NT2/D1 (cell line): ENCODE measurements around the gene NTM.

Experiments
- DNase-seq: peaks from one replicate; pipeline ENCODE4 v3.0.0-alpha.2; 2011; ENCODE audit warnings: low read depth, low spot score
- H3K27me3 ChIP-seq: 2 replicates; pipeline ENCODE4 v1.6.0; 2011; ENCODE audit warnings: mild to moderate bottlenecking; ENCODE audit not compliant: insufficient read length, insufficient read depth
- H3K36me3 ChIP-seq: 2 replicates; pipeline ENCODE4 v1.6.1; 2011; ENCODE audit warnings: mild to moderate bottlenecking, low read length, mixed read lengths; ENCODE audit not compliant: insufficient read depth, insufficient read length
- H3K4me1 ChIP-seq: 2 replicates; pipeline ENCODE4 v1.5.1; 2011; ENCODE audit not compliant: insufficient read depth, insufficient read length
- H3K4me3 ChIP-seq: 2 replicates; pipeline ENCODE4 v1.5.1; 2011; ENCODE audit warnings: low read depth; ENCODE audit not compliant: insufficient read length
- H3K9ac ChIP-seq: 2 replicates; pipeline ENCODE4 v1.6.0; 2011; ENCODE audit warnings: low read depth; ENCODE audit not compliant: insufficient read length
- H3K9me3 ChIP-seq: 2 replicates; pipeline ENCODE4 v1.5.1; 2011; ENCODE audit warnings: mild to moderate bottlenecking, low read length; ENCODE audit not compliant: insufficient read depth
- SUZ12 ChIP-seq: IDR thresholded peaks from 2 replicates; pipeline ENCODE4 v1.6.1; 2011; ENCODE audit not compliant: insufficient read length, insufficient read depth; ENCODE audit errors: extremely low read depth
- YY1 ChIP-seq: IDR thresholded peaks from 2 replicates; pipeline ENCODE4 v1.6.1; 2011; ENCODE audit not compliant: insufficient read length, insufficient read depth
- ZNF274 ChIP-seq: IDR thresholded peaks from 2 replicates; pipeline ENCODE4 v1.6.1; 2011; ENCODE audit warnings: mild to moderate bottlenecking, low read depth, low read length

NTM gene

DNA sequence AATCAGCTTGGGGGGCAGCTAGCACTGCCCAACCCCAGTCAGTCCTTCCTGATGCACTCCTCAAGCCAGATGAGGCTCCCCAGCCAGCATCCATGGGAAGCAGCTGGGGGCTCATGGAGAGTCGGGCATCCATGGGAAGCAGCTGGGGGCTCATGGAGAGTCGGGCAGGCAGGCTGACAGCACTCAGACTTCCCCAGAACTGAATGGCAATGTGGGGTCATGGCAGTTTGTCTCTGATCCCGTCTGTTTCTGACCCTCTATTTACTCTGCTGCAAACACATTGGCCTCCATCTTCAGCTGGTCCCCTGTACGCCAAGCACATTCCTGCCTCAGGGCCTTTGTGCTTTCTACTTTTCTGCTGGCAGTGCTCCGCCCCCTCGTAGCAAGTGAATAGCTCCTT is 314.8 kb downstream of the NTM start:
- H3K36me3 ChIP-seq, result no peaks in the 10 kb centered on the region
- H3K27me3 ChIP-seq, result peaks cover 16% of the 10 kb centered on the region
- H3K9me3 ChIP-seq, result no peaks in the 10 kb centered on the region
- no peak for TF ChIP-seq SUZ12
- TF ChIP-seq YY1, result no peak
- TF ChIP-seq ZNF274, result no peak
- DNase-seq, result no peak
- no peak overlapping the region for H3K4me3 ChIP-seq
- peaks cover 5% of the 10 kb centered on the region for H3K4me1 ChIP-seq
- no peak overlapping the region for H3K9ac ChIP-seq

DNA sequence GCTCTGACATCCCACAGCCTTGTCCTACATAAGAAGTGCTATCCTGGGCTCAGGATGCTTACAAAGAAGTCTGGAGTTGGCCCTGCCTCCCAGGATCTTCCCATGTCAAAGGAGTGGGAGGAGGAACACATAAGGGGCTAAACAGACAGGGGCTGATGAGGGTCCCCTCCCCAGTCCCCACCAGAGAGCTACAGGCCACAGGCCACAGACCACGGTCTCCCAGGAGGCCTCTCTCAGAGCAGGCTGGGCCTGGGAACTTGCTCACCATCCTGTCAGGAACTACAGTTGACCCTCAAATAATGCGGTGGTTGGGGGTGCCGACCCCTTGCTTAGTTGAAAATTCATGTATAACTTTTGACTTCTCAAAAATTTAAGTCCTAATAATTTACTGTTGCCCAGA is 315.5 kb downstream of the NTM start:
- no peaks in the 10 kb centered on the region for H3K36me3 ChIP-seq
- H3K9me3 ChIP-seq, result no peaks in the 10 kb centered on the region
- TF ChIP-seq YY1 (no peak), ZNF274 (no peak), SUZ12 (no peak)
- H3K27me3 ChIP-seq, result peaks cover 16% of the 10 kb centered on the region
- H3K4me3 ChIP-seq, result no peak overlapping the region
- no peak overlapping the region for H3K9ac ChIP-seq
- peaks cover 5% of the 10 kb centered on the region for H3K4me1 ChIP-seq
- no peak for DNase-seq

DNA sequence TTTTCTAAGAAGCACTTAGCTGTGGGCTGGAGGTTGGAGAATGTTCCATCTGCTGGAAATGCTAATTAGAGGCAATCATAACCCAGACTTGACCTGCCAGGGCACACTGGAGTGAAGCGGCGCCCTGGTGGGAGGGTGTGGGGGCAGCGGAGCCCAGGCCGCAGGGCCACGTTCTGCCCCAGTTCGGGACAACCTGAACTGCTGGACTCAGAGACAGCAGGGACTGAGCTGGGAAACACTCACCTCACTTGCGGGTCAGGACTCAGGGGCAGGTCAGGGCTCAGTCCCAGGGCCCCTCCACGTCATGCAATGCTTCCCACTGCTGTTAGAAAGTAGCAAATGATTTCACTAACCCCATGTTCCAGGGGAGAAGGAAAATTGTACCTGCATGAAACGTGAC is 316.4 kb downstream of the NTM start:
- Histone ChIP-seq H3K4me3 (no peak overlapping the region), H3K27me3 (peaks cover 19% of the 10 kb centered on the region), H3K4me1 (peaks cover 5% of the 10 kb centered on the region), H3K9ac (no peak overlapping the region), H3K36me3 (no peaks in the 10 kb centered on the region), H3K9me3 (no peaks in the 10 kb centered on the region)
- DNase-seq, result no peak
- TF ChIP-seq SUZ12, result no peak
- no peak for TF ChIP-seq ZNF274
- no peak for TF ChIP-seq YY1

DNA sequence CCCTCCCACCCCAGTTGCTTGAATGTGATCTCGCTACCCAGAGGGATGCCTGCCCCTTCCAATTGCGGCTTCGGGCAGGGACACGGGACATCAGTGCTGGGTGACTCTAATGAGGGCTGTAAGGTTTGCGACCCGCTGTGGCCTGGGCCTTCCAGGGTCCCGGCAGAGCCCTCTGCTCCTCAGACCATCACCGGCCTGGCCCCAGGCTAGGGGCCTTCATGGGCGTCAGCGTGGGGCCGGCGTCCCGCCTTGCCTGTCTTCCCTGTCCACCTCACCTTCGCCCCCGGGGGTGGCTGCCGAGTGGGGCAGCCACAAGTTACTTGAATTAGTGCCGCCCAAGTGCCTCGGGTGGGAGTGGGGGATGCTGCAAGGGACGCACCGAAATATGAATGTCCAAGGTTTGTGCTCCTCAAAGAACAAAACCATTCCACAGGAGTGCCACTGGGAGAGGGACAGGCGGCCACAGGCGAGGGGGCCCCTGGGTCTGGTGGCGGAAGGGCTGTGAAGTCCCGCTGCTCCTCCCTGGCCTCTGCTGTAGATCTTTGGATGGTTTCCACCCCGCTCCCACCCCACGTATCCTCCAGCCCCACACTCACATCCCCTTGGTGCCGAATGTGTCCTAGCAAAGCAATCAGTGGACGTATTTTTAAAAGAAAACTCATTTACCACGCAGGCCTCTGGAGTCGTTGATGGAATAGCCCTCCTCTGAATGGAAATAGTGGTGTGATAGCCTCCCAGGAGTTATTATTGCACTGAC is 317.1 kb downstream of the NTM start:
- Histone ChIP-seq H3K9me3 (no peaks in the 10 kb centered on the region), H3K9ac (no peak overlapping the region), H3K36me3 (no peaks in the 10 kb centered on the region), H3K4me1 (peaks cover 5% of the 10 kb centered on the region), H3K27me3 (peaks cover 26% of the 10 kb centered on the region), H3K4me3 (no peak overlapping the region)
- no peak for DNase-seq
- TF ChIP-seq ZNF274 (no peak), YY1 (no peak), SUZ12 (no peak)

DNA sequence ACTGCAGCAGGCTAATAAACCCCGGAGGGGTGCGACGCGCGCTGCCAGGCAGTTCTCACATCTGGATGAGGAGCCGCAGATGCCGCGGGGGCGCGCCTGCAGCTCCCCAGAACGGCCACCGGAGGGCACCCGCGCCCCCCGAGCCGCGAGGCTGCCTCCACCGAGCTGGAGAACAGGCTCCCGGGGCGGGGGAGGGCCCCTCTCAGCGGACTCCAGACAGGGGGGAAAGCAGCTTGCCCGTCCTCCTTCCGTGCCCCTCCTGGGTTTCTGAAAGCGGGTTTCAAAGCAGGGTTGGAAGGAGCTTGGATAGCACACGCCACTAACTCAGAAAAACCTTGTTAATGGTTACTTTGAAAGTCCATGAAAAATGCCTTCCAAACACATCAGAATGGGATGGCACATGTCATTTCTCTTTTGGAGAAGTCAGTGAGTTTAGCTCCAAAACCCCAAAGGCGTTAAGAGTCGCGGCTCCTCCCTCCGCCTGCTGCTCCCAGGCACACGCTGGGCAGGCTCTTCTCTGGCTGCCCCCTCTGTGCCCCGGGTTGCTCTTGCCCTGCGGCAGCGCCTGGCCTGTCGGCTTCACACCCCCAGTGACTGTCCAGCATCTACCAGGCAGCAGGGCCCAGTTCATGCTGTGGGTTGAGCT is 317.8 kb downstream of the NTM start:
- Histone ChIP-seq H3K36me3 (no peaks in the 10 kb centered on the region), H3K4me1 (peaks cover 5% of the 10 kb centered on the region), H3K9ac (peak overlapping the region; percentile 64), H3K4me3 (no peak overlapping the region), H3K27me3 (peaks cover 32% of the 10 kb centered on the region), H3K9me3 (no peaks in the 10 kb centered on the region)
- DNase-seq, result peak; percentile 36
- TF ChIP-seq ZNF274, result no peak
- no peak for TF ChIP-seq YY1
- TF ChIP-seq SUZ12, result no peak

DNA sequence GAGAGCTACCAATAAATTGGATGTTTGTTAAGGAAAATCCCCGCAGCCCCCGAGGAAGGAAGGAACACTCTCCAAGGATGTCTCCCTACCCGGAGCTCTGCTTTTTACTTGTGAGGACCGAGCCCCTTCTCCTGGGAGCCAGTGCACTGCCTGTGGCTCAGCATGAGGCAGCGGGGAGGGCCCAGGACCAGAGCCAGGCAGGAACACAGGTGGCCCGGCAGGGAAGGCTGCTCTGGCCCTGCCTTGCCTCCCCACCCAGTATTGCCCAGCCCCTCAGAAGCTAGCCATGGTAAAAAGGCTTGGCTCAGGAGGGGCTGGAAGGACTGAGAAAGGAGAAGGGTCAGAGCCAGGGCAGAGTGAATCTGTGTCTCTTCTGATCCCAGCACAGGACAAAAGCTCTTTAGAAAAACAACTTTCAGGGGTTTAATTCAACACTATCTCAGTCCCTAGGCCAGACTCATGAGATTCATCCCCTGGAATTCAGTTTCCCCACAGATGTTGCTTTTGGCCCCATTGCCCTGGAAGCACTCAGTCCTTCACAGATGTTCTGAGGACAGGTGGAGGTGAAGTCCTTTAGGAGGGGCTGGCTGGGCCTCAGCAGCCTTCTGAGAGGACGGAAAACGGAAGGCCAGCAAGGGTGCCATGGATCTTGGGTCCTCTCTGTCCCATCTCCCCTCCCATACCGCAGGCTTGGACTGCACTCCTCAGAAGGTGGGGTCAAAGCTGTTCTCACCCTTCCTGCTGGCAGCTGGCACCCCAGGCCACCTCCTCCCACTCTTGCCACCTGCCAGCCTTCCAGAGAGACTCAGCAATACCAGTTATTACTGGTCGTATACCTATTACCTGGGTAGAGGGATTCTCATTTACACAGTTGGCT is 318.9 kb downstream of the NTM start:
- Histone ChIP-seq H3K9me3 (no peaks in the 10 kb centered on the region), H3K9ac (no peak overlapping the region), H3K36me3 (no peaks in the 10 kb centered on the region), H3K4me1 (peaks cover 3% of the 10 kb centered on the region), H3K27me3 (peaks cover 43% of the 10 kb centered on the region), H3K4me3 (no peak overlapping the region)
- DNase-seq, result no peak
- no peak for TF ChIP-seq YY1

DNA sequence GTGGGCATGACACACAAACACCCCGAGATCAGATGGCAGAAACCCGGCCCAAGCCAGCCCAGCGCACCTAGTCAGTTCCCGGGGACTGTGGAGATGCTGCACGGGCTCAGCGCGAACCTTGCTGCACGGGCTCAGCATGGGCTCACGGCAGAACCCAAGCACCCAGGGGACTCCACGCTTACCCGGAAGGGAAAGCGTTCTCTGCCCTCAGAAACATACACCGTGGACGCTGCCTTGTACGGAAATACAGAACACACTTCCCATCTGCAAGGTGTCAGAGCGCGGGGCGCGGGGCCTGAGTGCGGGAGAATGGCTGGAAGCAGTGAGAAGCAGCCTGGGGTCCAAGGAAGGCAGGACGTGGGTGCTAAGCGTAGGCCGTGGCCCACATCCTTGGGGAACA is 319.9 kb downstream of the NTM start:
- no peak overlapping the region for H3K9ac ChIP-seq
- no peak overlapping the region for H3K4me3 ChIP-seq
- no peaks in the 10 kb centered on the region for H3K36me3 ChIP-seq
- DNase-seq, result no peak
- no peaks in the 10 kb centered on the region for H3K4me1 ChIP-seq
- TF ChIP-seq SUZ12, result no peak
- H3K27me3 ChIP-seq, result peaks cover 51% of the 10 kb centered on the region
- H3K9me3 ChIP-seq, result no peaks in the 10 kb centered on the region
